SK-N-SH treated with all-trans-retinoic acid at 6 μM for 48 hours (cell line): ENCODE data around the gene CTLA4.

Experiments used
- ATAC-seq: fragments of 200-7000 bp; cut with Tn5 transposase; 3 replicates; pipeline ENCODE4 v1.9.1; 2020; ENCODE audit warnings: mild to moderate bottlenecking, moderate library complexity
- ARNTL ChIP-seq: fragments of 450-650 bp; formaldehyde crosslinking; IDR thresholded peaks from 2 replicates; pipeline ENCODE4 v1.5.0; 2020; ENCODE audit warnings: low read depth, mild to moderate bottlenecking, moderate library complexity, borderline replicate concordance
- BACH2 ChIP-seq: fragments of 250-450 bp; sonication (Bioruptor Pico); IDR thresholded peaks from 2 replicates; pipeline ENCODE4 v1.9.0; 2021; ENCODE audit warnings: mild to moderate bottlenecking, borderline replicate concordance
- CREB5 ChIP-seq: fragments of 250-450 bp; sonication (Bioruptor Pico); IDR thresholded peaks from 2 replicates; pipeline ENCODE4 v1.5.1; 2020; ENCODE audit warnings: low read depth, mild to moderate bottlenecking, moderate library complexity
- CSDC2 ChIP-seq: fragments of 250-450 bp; sonication (Bioruptor Pico); IDR thresholded peaks from 2 replicates; pipeline ENCODE4 v1.5.0; 2020; ENCODE audit warnings: mild to moderate bottlenecking, moderate library complexity
- CSRNP3 ChIP-seq: fragments of 250-450 bp; sonication (Bioruptor Pico); IDR thresholded peaks from 2 replicates; pipeline ENCODE4 v1.5.1; 2021; ENCODE audit warnings: mild to moderate bottlenecking, moderate library complexity
- ESRRG ChIP-seq: fragments of 250-450 bp; sonication (Bioruptor Pico); IDR thresholded peaks from 2 replicates; pipeline ENCODE4 v1.6.1; 2021; ENCODE audit warnings: mild to moderate bottlenecking
- GLIS3 ChIP-seq: fragments of 250-450 bp; sonication (Bioruptor Pico); IDR thresholded peaks from 2 replicates; pipeline ENCODE4 v1.5.0; 2020; ENCODE audit warnings: mild to moderate bottlenecking, moderate library complexity
- ISL1 ChIP-seq: fragments of 250-450 bp; sonication (Bioruptor Pico); IDR thresholded peaks from 2 replicates; pipeline ENCODE4 v2.1.2; 2022; ENCODE audit warnings: mild to moderate bottlenecking, moderate library complexity
- OSR1 ChIP-seq: fragments of 250-450 bp; sonication (Bioruptor Pico); IDR thresholded peaks from 2 replicates; pipeline ENCODE4 v1.8.0; 2022; ENCODE audit warnings: moderate library complexity, mild to moderate bottlenecking, inconsistent platforms
- PATZ1 ChIP-seq: fragments of 250-450 bp; sonication (Bioruptor Pico); IDR thresholded peaks from 2 replicates; pipeline ENCODE4 v1.8.0; 2020; ENCODE audit warnings: mild to moderate bottlenecking, moderate library complexity, borderline replicate concordance
- POU6F1 ChIP-seq: fragments of 250-450 bp; sonication (Bioruptor Pico); IDR thresholded peaks from 2 replicates; pipeline ENCODE4 v1.8.0; 2021; ENCODE audit warnings: low read depth, mild to moderate bottlenecking, moderate library complexity, borderline replicate concordance
- PPARA ChIP-seq: fragments of 250-450 bp; sonication (Bioruptor Pico); IDR thresholded peaks from 2 replicates; pipeline ENCODE4 v1.5.0; 2020; ENCODE audit warnings: mild to moderate bottlenecking, borderline replicate concordance
- RARB ChIP-seq: fragments of 250-450 bp; sonication (Bioruptor Pico); IDR thresholded peaks from 2 replicates; pipeline ENCODE4 v1.8.0; 2021; ENCODE audit warnings: mild to moderate bottlenecking, moderate library complexity
- SNAI2 ChIP-seq: fragments of 250-450 bp; sonication (Bioruptor Pico); IDR thresholded peaks from 2 replicates; pipeline ENCODE4 v1.5.0; 2020; ENCODE audit warnings: mild to moderate bottlenecking, moderate library complexity
- TCF4 ChIP-seq: fragments of 250-450 bp; sonication (Bioruptor Pico); IDR thresholded peaks from 2 replicates; pipeline ENCODE4 v1.8.0; 2021; ENCODE audit warnings: mild to moderate bottlenecking, moderate library complexity, borderline replicate concordance
- TOX ChIP-seq: fragments of 250-450 bp; sonication (Bioruptor Pico); IDR thresholded peaks from 2 replicates; pipeline ENCODE4 v1.8.0; 2021; ENCODE audit warnings: mild to moderate bottlenecking, moderate library complexity, borderline replicate concordance
- TSHZ2 ChIP-seq: fragments of 250-450 bp; sonication (Bioruptor Pico); IDR thresholded peaks from 2 replicates; pipeline ENCODE4 v1.5.0; 2020; ENCODE audit warnings: mild to moderate bottlenecking, moderate library complexity
- ZFP3 ChIP-seq: fragments of 250-450 bp; sonication (Bioruptor Pico); IDR thresholded peaks from 2 replicates; pipeline ENCODE4 v1.5.0; 2020; ENCODE audit warnings: mild to moderate bottlenecking, moderate library complexity
- ZFP30 ChIP-seq: fragments of 450-650 bp; formaldehyde crosslinking; IDR thresholded peaks from 2 replicates; pipeline ENCODE4 v1.5.0; 2022; ENCODE audit warnings: mild to moderate bottlenecking, moderate library complexity
- ZNF70 ChIP-seq: fragments of 450-650 bp; formaldehyde crosslinking; IDR thresholded peaks from 2 replicates; pipeline ENCODE4 v1.5.0; 2020; ENCODE audit warnings: mild to moderate bottlenecking, moderate library complexity

CTLA4 gene

GRCh38 chr2:203875471-203875870 is 7.9 kb downstream of the CTLA4 start:
- no peak for ATAC-seq
- TF ChIP-seq TOX (CRISPR knock-in tag) = no peak
- no peak for TF ChIP-seq BACH2
- TF ChIP-seq CSDC2 (CRISPR knock-in tag) = no peak
- TF ChIP-seq OSR1 (CRISPR knock-in tag) = no peak
- TF ChIP-seq ISL1 (CRISPR knock-in tag) = no peak
- TF ChIP-seq ZFP30 = no peak
- TF ChIP-seq ZNF70 (CRISPR knock-in tag) = no peak
- no peak for TF ChIP-seq CREB5 (CRISPR knock-in tag)
- no peak for TF ChIP-seq ESRRG (CRISPR knock-in tag)

GRCh38 chr2:203876328-203876727 is 8.8 kb downstream of the CTLA4 start:
- ATAC-seq = no peak
- TF ChIP-seq BACH2 = no peak
- TF ChIP-seq TSHZ2 (CRISPR knock-in tag) = no peak
- TF ChIP-seq PATZ1 (CRISPR knock-in tag) = no peak
- TF ChIP-seq POU6F1 (CRISPR knock-in tag) = no peak
- TF ChIP-seq ISL1 (CRISPR knock-in tag) = no peak
- TF ChIP-seq ESRRG (CRISPR knock-in tag) = no peak
- TF ChIP-seq RARB (CRISPR knock-in tag) = no peak
- no peak for TF ChIP-seq ARNTL
- TF ChIP-seq TCF4 (CRISPR knock-in tag) = no peak
- no peak for TF ChIP-seq CSDC2 (CRISPR knock-in tag)
- TF ChIP-seq CREB5 (CRISPR knock-in tag) = no peak
- TF ChIP-seq GLIS3 (CRISPR knock-in tag) = no peak
- TF ChIP-seq PPARA (CRISPR knock-in tag) = no peak
- no peak for TF ChIP-seq CSRNP3 (CRISPR knock-in tag)
- no peak for TF ChIP-seq ZFP30
- TF ChIP-seq OSR1 (CRISPR knock-in tag) = no peak
- TF ChIP-seq SNAI2 (CRISPR knock-in tag) = no peak
- no peak for TF ChIP-seq ZFP3

- ATAC-seq = peak; percentile 50; the same call in 1 of the 3 replicates
- TF ChIP-seq ISL1 (CRISPR knock-in tag) = no peak
- no peak for TF ChIP-seq CREB5 (CRISPR knock-in tag)
- TF ChIP-seq ESRRG (CRISPR knock-in tag) = no peak
Observed at GRCh38 chr2:203878063-203878462, 10.5 kb downstream of the CTLA4 start.
